GM21723 (cell line): ENCODE data around the gene TLE1.
"Not testable (repeated sequence)": the region's sequence is repeated elsewhere in the genome, so short reads cannot be mapped to it uniquely, and the experiment has no call there.

Experiments
- ATAC-seq: cut with Tn5 transposase; IDR thresholded peaks from one replicate; pipeline ENCODE4 v1.9.1; 2021; ENCODE audit warnings: mild to moderate bottlenecking, moderate library complexity; ENCODE audit not compliant: unreplicated experiment

Gene TLE1

GRCh38 chr9:81689343-81690175 lies at the start of gene TLE1:
TLE1 (minus strand) TSS chr9:81689547; CDS start chr9:81688240, 1,307 bp downstream.
- peak; percentile 82 for ATAC-seq

GRCh38 chr9:81737871-81738507 lies 48.6 kb upstream of the TLE1 start:
- ATAC-seq: no peak

GRCh38 chr9:81730498-81730897 lies 41.2 kb upstream of the TLE1 start:
- not testable (repeated sequence) for ATAC-seq

GRCh38 chr9:81729135-81729534 lies 39.8 kb upstream of the TLE1 start:
- peak; percentile 78 for ATAC-seq

- no peak for ATAC-seq
Measured at GRCh38 chr9:81724242-81724889, 35.0 kb upstream of the TLE1 start.

- no peak for ATAC-seq
Measured at GRCh38 chr9:81722277-81722676, 32.9 kb upstream of the TLE1 start.

- no peak for ATAC-seq
Measured at GRCh38 chr9:81720450-81721086, 31.2 kb upstream of the TLE1 start.

- no peak for ATAC-seq
Measured at GRCh38 chr9:81719972-81720371, 30.6 kb upstream of the TLE1 start.

GRCh38 chr9:81718244-81718643 lies 28.9 kb upstream of the TLE1 start:
- ATAC-seq: no peak

GRCh38 chr9:81717747-81718077 lies 28.4 kb upstream of the TLE1 start:
- no peak for ATAC-seq

- no peak for ATAC-seq
Measured at GRCh38 chr9:81717061-81717746, 27.9 kb upstream of the TLE1 start.

- no peak for ATAC-seq
Measured at GRCh38 chr9:81716409-81716808, 27.1 kb upstream of the TLE1 start.

- no peak for ATAC-seq
Measured at GRCh38 chr9:81705578-81705977, 16.2 kb upstream of the TLE1 start.

GRCh38 chr9:81694541-81694940 lies 5.2 kb upstream of the TLE1 start:
- no peak for ATAC-seq

- ATAC-seq: no peak
Measured at GRCh38 chr9:81693671-81694378, 4.5 kb upstream of the TLE1 start.

GRCh38 chr9:81690251-81690851 lies 1.0 kb upstream of the TLE1 start:
- no peak for ATAC-seq

GRCh38 chr9:81689093-81689342 lies 329 bp downstream of the TLE1 start:
- peak; percentile 30 for ATAC-seq

GRCh38 chr9:81688262-81689092 lies 870 bp downstream of the TLE1 start:
- peak; percentile 15 for ATAC-seq

- ATAC-seq: no peak
Measured at GRCh38 chr9:81687521-81688261, 1.7 kb downstream of the TLE1 start.
